WERI-Rb-1 (cell line): ENCODE results near the gene ROPN1B.

ENCODE experiments used
- DNase-seq: peaks from one replicate; pipeline ENCODE4 v3.0.0-alpha.2; 2020
- H3K27ac ChIP-seq: fragments of 250-450 bp; sonication (Bioruptor Pico); 2 replicates; pipeline ENCODE4 v1.5.1; 2020; ENCODE audit warnings: mild to moderate bottlenecking, moderate library complexity
- H3K27me3 ChIP-seq: fragments of 250-450 bp; sonication (Bioruptor Pico); 2 replicates; pipeline ENCODE4 v1.5.1; 2021; ENCODE audit warnings: mild to moderate bottlenecking, low read depth, moderate library complexity; ENCODE audit not compliant: insufficient read depth, severe bottlenecking
- H3K36me3 ChIP-seq: fragments of 250-450 bp; sonication (Bioruptor Pico); 2 replicates; pipeline ENCODE4 v1.5.1; 2020; ENCODE audit warnings: mild to moderate bottlenecking, moderate library complexity
- H3K4me3 ChIP-seq: 2 replicates; pipeline ENCODE4 v1.5.1; 2011; ENCODE audit warnings: low read depth, mild to moderate bottlenecking, control low read depth, low read length
- H3K9me3 ChIP-seq: fragments of 250-450 bp; sonication (Bioruptor Pico); 2 replicates; pipeline ENCODE4 v1.5.1; 2021; ENCODE audit warnings: mild to moderate bottlenecking, moderate library complexity; ENCODE audit not compliant: severe bottlenecking
- CTCF ChIP-seq: IDR thresholded peaks from 2 replicates; pipeline ENCODE4 v1.5.1; 2011; ENCODE audit warnings: low read depth, mild to moderate bottlenecking, control low read depth, inconsistent platforms, low read length

ROPN1B gene

DNA sequence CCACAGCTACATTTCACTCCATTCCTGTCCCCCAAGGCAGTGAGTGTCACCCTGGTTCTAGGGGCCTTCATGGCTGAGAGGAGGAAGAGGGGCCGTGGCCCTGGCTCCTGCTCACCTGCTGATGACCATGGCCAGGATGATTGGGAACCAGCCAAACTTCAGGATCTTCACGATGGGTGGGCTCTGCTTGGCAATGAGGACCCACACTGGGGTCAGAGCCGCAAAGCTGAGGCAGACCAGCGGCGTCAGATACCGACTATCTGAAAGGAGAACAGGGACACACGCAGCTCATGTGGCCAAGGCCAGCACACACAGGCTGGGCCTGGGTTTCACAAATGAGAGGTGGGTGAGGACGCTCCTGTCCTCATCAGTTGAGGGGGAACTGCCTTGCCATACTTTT, 47.6 kb downstream of the ROPN1B start:
- no peak for DNase-seq
- no peaks in the 10 kb centered on the region for H3K27me3 ChIP-seq
- H3K27ac ChIP-seq: no peak overlapping the region
- H3K36me3 ChIP-seq: no peaks in the 10 kb centered on the region; the same call in 1 of the 2 replicates
- TF ChIP-seq CTCF: no peak
- H3K9me3 ChIP-seq: no peaks in the 10 kb centered on the region
- H3K4me3 ChIP-seq: no peak overlapping the region

GRCh38 chr3:126017362-126017761, 48.4 kb downstream of the ROPN1B start:
- Histone ChIP-seq H3K4me3 (no peak overlapping the region), H3K36me3 (no peaks in the 10 kb centered on the region; the same call in 1 of the 2 replicates), H3K27me3 (no peaks in the 10 kb centered on the region), H3K9me3 (no peaks in the 10 kb centered on the region), H3K27ac (no peak overlapping the region)
- no peak for TF ChIP-seq CTCF
- DNase-seq: no peak

- no peaks in the 10 kb centered on the region for H3K27me3 ChIP-seq
- H3K4me3 ChIP-seq: no peak overlapping the region
- no peaks in the 10 kb centered on the region for H3K9me3 ChIP-seq
- no peak for TF ChIP-seq CTCF
- no peak for DNase-seq
- H3K36me3 ChIP-seq: no peaks in the 10 kb centered on the region; the same call in 1 of the 2 replicates
- no peak overlapping the region for H3K27ac ChIP-seq
These were observed 49.6 kb downstream of the ROPN1B start for GRCh38 chr3:126018545-126018944.

DNA sequence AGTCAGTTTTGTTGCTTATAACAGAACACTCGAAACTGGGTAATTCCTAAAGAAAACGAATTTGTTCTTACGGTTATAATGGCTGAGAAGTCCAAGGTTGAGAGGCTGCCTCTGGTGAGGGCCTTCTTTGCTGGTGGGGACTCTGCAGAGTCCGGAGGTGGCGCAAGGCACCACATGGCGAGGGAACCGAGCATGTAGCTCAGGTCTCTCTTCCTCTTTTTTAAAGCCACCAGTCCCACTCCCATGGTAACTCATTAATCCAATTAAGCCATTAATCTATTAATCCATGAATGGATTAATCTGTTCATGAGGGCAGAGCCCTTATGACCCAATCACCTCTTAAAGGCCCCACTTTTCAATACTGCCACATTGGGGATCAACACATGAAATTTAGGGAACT, 50.0 kb downstream of the ROPN1B start:
- no peak overlapping the region for H3K4me3 ChIP-seq
- no peaks in the 10 kb centered on the region for H3K27me3 ChIP-seq
- H3K36me3 ChIP-seq: no peaks in the 10 kb centered on the region; the same call in 1 of the 2 replicates
- H3K9me3 ChIP-seq: no peaks in the 10 kb centered on the region
- no peak for DNase-seq
- TF ChIP-seq CTCF: no peak
- H3K27ac ChIP-seq: no peak overlapping the region

GRCh38 chr3:126019683-126020082, 50.7 kb downstream of the ROPN1B start:
- Histone ChIP-seq H3K9me3 (no peaks in the 10 kb centered on the region), H3K27ac (peak overlapping the region; percentile 91), H3K27me3 (no peaks in the 10 kb centered on the region), H3K36me3 (peaks cover 1% of the 10 kb centered on the region), H3K4me3 (no peak overlapping the region)
- no peak for DNase-seq
- no peak for TF ChIP-seq CTCF

DNA sequence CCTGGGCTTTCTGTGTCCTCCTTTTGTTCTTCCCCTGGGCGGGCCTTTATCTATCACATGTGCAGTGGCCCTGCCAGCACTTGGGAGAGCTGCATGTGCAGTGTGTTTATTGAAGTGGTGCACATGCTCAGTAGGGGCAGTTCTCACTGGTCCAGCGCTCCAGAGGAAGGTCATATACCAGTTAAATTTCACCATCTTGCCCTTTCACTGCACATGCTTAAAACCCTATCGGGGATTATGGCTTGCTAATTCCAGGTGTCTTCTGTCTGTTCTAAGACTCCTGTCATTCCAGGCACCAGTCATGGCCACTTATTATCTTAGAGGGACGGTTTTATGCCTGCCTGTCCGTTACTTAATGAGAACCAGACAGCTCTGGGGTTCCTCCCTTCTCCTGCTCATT, 52.2 kb downstream of the ROPN1B start:
- Histone ChIP-seq H3K4me3 (no peak overlapping the region), H3K27ac (peak overlapping the region; percentile 91), H3K9me3 (no peaks in the 10 kb centered on the region), H3K27me3 (no peaks in the 10 kb centered on the region), H3K36me3 (peaks cover 13% of the 10 kb centered on the region)
- no peak for TF ChIP-seq CTCF
- peak; percentile 45 for DNase-seq
